Erythroblast (primary cell): ENCODE data around the gene AMACR.

ENCODE experiments used
- GATA1 ChIP-seq: IDR thresholded peaks from 2 replicates; pipeline ENCODE4 v1.6.1; 2011; ENCODE audit warnings: low read depth, mild to moderate bottlenecking, control low read depth, low read length, moderate library complexity
- POLR2A ChIP-seq: IDR thresholded peaks from 2 replicates; pipeline ENCODE4 v1.6.1; 2011; ENCODE audit warnings: mild to moderate bottlenecking, low read length

DNA sequence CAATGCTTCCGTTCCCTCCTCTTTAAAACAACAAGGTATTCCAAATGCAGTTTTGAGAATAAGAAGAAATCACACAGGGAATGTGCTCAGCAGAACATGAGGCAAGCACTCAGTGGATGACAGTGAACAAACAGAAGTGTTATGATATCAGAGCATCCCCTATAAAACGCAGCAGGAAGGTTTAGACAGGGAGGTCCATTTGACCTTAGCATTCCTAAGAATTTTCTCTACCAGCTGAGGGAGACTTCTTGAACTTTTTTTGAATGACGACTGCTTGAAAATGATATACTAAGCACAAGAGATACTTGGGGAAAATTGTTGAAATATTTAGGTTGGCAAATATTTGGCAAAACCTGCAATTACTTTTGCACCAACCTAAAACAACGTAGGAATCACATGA lies 3.9 kb downstream of the AMACR start:
- no peak for TF ChIP-seq POLR2A
- TF ChIP-seq GATA1 = no peak
